ENCODE data around the gene SYCE3.

The SYCE3 gene

GRCh38 chr22:50503475-50504145 is 59.1 kb downstream of the SYCE3 start:
- POLR2A ChIA-PET (ENCODE audit: low non-redundant PET), result no interaction called here
- CTCF ChIA-PET, result no interaction called here
- DNase-seq (ENCODE audit: low spot score), result no peak
- peak overlapping the region; percentile 53 for H3K27ac ChIP-seq
- TF ChIP-seq, protein P1, sequence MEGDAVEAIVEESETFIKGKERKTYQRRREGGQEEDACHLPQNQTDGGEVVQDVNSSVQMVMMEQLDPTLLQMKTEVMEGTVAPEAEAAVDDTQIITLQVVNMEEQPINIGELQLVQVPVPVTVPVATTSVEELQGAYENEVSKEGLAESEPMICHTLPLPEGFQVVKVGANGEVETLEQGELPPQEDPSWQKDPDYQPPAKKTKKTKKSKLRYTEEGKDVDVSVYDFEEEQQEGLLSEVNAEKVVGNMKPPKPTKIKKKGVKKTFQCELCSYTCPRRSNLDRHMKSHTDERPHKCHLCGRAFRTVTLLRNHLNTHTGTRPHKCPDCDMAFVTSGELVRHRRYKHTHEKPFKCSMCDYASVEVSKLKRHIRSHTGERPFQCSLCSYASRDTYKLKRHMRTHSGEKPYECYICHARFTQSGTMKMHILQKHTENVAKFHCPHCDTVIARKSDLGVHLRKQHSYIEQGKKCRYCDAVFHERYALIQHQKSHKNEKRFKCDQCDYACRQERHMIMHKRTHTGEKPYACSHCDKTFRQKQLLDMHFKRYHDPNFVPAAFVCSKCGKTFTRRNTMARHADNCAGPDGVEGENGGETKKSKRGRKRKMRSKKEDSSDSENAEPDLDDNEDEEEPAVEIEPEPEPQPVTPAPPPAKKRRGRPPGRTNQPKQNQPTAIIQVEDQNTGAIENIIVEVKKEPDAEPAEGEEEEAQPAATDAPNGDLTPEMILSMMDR (conservative IDR thresholded peaks at IDR 0.05; ENCODE audit: low read depth), result no peak

DNA sequence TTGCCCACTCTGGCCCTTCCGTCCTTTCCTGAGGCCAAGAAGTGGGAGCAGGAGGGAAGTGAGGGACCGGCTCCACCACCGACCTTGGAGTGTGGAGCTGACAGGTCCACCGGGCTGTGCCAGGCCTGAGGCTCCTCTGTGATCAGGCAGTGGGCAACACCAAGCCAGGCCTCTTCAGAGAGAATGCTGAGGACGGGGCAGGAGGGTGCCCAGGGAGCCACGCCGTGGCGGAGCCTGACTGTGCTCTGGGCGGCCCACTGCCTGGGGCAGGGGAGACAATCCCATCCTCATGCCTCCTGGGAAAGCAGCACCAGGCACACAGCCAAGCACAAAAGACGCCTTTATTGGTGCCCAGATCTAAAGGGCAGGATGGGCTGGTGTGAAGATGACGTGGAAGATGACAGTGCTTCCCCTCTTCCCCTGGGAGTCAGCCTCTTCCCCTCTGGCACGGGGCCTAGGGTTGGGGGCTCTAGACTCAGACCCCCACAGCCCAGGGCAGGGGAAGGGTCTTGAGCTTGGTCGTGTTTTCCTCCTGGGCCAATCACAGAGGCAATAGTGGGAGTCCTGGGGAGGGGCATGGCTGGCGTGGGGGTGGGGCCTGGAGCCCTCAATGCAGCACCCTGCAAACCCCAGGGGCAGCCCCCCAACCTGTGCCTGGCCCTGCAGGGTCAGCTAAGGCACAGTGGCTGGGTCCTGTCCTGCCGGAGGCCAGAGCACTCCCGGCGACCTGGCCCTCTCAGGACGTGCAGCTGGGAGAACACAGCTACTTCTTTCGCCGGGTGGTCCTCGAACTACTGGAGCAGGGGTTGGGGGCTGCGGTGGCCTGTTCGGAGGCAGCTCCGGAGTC is 59.9 kb downstream of the SYCE3 start:
- no peak for DNase-seq (ENCODE audit: low spot score)
- POLR2A ChIA-PET (ENCODE audit: low non-redundant PET), result no interaction called here
- TF ChIP-seq, protein P1 (conservative IDR thresholded peaks at IDR 0.05; ENCODE audit: low read depth), result no peak
- CTCF ChIA-PET, result no interaction called here
- peak overlapping the region; percentile 53 for H3K27ac ChIP-seq

DNA sequence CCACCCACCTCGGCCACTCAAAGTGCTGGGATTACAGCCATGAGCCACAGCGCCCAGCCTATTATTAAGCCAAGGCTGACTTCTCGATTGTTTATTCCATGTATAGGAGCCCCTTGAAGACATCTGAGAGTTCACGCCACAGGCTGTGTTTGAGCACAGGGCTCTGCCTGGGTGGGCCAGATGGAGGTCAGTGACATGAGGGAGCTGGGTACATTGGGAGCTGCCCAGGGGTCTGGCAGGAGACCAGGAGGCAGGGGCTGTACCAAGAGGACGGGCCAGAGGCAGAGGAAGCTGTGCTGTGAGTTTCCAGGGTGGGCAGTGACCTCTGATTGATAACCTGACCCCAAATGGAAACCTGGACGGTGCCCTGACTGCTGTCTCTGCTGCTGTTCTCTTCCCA is 60.6 kb downstream of the SYCE3 start:
- peak overlapping the region; percentile 53 for H3K27ac ChIP-seq
- ChIA-PET POLR2A (ENCODE audit: low non-redundant PET) (no interaction called here), CTCF (no interaction called here)
- TF ChIP-seq, protein P1 (conservative IDR thresholded peaks at IDR 0.05; ENCODE audit: low read depth), result no peak
- no peak for DNase-seq (ENCODE audit: low spot score)

All from RWPE1 (cell line).